Measurements from ENCODE around the gene ATP5PO. TPM values are rescaled to one million over a fixed set of nuclear protein-coding genes. Genes with fewer than 3 reads are reported as not detected.

The ATP5PO gene, protein sequence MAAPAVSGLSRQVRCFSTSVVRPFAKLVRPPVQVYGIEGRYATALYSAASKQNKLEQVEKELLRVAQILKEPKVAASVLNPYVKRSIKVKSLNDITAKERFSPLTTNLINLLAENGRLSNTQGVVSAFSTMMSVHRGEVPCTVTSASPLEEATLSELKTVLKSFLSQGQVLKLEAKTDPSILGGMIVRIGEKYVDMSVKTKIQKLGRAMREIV
- total RNA-seq = 168 and 176 TPM in 2 replicates

DNA sequence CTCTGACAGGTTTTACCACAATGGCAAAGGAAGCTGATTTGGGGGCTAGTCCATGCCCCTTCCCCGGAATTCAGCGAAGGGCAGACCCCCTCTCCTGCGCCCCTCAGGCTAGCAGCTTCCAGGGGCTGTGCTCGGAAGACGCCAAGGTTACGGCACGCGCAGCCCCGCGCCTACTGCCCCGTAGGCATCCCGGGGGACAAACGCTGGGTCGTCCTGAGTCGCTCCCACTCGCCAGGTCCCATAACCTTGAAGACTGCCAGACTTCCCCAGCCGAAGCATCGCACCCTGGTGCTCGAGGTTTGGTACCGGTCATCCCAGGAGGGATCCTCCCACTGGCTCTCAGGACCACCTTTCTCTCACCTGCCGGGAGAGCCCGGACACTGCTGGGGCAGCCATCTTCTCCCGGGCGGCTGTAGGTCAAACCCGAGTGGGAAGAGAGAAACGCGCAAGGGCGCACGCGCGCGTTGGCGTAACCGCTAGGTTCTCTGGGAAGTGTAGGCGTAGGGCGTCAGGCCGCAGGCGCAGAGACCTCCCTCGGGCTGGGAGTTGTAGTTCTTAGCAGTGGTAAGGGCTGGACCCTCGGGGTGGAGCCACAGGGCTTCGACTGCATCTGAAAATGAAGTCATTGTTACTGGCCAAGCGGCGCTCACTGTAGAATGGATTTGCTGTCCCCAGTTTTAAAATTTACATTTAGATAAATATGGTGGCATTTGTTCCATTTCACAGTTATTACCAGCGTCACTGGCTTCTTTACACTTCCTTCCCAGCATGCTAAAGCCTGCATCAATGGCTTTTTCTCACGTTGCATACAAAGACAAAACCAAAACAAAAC, at the start of gene ATP5PO:
Gene ATP5PO, minus strand, starts transcription at position 437 of the 832 bp plus-strand sequence. Its CDS starts 41 bp downstream, at position 396.
- Mint-ChIP-seq H3K4me1 (ENCODE audit: low read depth) (peaks cover 39% of the 10 kb centered on the region), H3K4me3 (peak within 1 kb of the TSS; percentile 99), H3K36me3 (ENCODE audit: low read depth) (peaks cover 23% of the 10 kb centered on the region), H3K9me3 (no peaks in the 10 kb centered on the region), H3K27me3 (ENCODE audit: insufficient read depth) (no peaks in the 10 kb centered on the region), H3K27ac (peak within 1 kb of the TSS; percentile 98)
- intact Hi-C loops (cut with micrococcal nuclease) = loop anchor here (1.0 to 5.0 kb wide), 7 partner anchors 32 to 700 kb away; partner anchors contain the start of genes CRYZL1 and RCAN1
- DNase-seq (ENCODE audit: low spot score) = peak; percentile 97

DNA sequence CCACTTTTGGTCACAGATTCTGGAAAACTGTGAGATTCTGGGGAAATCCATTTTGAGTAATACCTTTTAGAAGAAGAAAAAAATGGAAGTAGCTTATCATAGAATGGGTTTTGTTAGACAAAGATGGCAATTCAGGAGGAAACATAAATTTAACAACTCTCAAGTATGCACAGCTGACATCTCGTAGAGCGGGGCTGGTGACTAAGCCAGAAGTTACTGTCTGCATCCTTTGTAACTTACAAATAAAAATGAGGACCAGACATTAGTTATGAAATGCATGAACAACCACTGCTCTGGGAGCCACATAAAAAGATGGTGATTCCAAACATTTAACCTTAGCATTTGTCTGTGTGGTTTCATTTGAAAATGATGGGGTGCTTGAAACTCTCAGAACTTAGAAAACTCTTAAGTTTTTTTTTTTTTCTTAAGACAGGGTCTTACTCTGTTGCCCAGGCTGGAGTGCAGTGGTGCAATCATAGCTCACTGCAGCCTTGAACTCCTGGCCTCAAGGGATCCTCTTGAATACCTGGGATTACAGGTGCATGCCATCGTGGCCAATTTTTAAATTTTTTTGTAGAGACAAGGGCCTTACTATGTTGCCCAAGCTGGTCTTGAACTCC, 49.2 kb upstream of the ATP5PO start:
- H3K27ac Mint-ChIP-seq = no peak overlapping the region
- peaks cover 20% of the 10 kb centered on the region for H3K9me3 Mint-ChIP-seq
- no peak overlapping the region for H3K4me3 Mint-ChIP-seq
- DNase-seq (ENCODE audit: low spot score) = no peak
- intact Hi-C loops (cut with micrococcal nuclease) = no loop called here
- no peaks in the 10 kb centered on the region for H3K27me3 Mint-ChIP-seq (ENCODE audit: insufficient read depth)
- H3K36me3 Mint-ChIP-seq (ENCODE audit: low read depth) = peaks cover 51% of the 10 kb centered on the region
- H3K4me1 Mint-ChIP-seq (ENCODE audit: low read depth) = peaks cover 15% of the 10 kb centered on the region

DNA sequence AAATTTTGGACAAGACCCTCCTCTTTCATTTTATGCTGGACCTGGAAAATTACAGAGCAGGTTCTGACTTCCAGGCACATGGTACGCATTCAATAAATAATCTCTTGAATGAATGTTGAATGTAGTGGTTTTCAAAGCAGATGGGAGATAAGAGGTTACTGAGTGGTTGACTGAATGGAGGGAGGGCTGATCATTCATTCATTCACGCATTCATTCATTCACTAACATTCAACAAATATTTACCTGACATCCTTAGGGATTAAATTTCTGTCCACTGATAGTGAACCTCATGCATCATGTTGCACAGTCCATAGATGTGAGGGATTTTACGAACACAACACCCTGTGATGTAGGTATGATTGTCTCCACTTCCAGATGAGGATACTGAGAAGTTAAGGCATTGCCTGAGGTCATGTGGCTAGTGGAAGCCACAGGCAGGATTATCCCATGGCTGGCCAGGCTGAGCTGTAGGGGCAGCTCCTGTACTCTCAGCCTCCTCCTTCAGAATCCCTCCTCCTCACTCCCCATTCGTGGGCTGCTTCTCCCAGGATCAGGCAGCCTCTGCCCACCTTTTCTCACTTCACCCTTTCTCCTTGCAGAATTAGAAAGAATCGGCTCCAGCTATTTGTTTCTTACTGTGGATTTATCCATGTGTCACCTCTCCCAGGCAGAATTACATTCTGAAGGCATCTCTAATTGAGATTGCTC, 48.4 kb upstream of the ATP5PO start:
- H3K27me3 Mint-ChIP-seq (ENCODE audit: insufficient read depth) = no peaks in the 10 kb centered on the region
- intact Hi-C loops (cut with micrococcal nuclease) = no loop called here
- H3K4me3 Mint-ChIP-seq = no peak overlapping the region
- DNase-seq (ENCODE audit: low spot score) = no peak
- peaks cover 28% of the 10 kb centered on the region for H3K9me3 Mint-ChIP-seq
- peaks cover 13% of the 10 kb centered on the region for H3K4me1 Mint-ChIP-seq (ENCODE audit: low read depth)
- H3K27ac Mint-ChIP-seq = no peak overlapping the region
- peaks cover 51% of the 10 kb centered on the region for H3K36me3 Mint-ChIP-seq (ENCODE audit: low read depth)

DNA sequence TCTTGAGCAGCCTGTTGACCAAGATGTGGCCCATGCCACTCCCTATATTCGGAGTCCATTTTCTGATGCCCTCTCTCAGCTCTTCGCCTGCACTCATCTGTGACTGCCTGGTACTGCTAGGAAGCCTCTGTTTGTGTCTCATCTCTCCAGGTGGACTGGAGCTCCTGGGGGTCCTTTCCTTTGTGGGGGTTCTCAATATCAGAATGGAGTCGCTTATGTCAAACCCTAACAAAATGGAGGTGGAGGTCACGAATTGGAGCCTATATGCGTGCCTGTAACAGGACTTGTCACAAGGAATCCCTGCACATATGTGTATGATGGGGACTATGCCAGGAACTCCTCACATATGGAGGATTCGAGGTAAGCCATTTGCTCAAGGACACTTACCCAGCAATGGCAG, 46.7 kb upstream of the ATP5PO start:
- Mint-ChIP-seq H3K4me1 (ENCODE audit: low read depth) (peaks cover 13% of the 10 kb centered on the region), H3K27ac (no peak overlapping the region), H3K4me3 (no peak overlapping the region), H3K9me3 (peaks cover 36% of the 10 kb centered on the region), H3K36me3 (ENCODE audit: low read depth) (peaks cover 55% of the 10 kb centered on the region), H3K27me3 (ENCODE audit: insufficient read depth) (no peaks in the 10 kb centered on the region)
- intact Hi-C loops (cut with micrococcal nuclease) = no loop called here
- no peak for DNase-seq (ENCODE audit: low spot score)

DNA sequence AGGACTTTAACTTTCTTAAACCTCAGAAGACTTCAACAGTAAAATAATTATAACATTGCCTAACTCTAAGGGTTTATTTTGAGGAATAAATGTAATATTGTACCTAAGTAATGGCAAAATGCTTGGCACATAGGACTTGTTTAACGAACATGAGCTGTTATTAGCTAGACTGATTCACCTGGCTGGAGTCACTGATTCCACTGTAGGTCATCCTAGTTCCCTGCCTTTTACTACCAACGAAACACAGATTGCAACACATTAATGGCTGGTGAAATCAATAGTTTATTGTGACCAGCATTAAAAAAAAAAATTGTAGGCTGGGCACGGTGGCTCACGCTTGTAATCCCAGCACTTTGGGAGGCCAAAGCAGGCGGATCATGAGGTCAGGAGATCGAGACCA, 45.5 kb upstream of the ATP5PO start:
- H3K27me3 Mint-ChIP-seq (ENCODE audit: insufficient read depth) = no peaks in the 10 kb centered on the region
- H3K4me3 Mint-ChIP-seq = no peak overlapping the region
- intact Hi-C loops (cut with micrococcal nuclease) = no loop called here
- no peak for DNase-seq (ENCODE audit: low spot score)
- peaks cover 18% of the 10 kb centered on the region for H3K4me1 Mint-ChIP-seq (ENCODE audit: low read depth)
- H3K9me3 Mint-ChIP-seq = peaks cover 34% of the 10 kb centered on the region
- no peak overlapping the region for H3K27ac Mint-ChIP-seq
- H3K36me3 Mint-ChIP-seq (ENCODE audit: low read depth) = peaks cover 59% of the 10 kb centered on the region

DNA sequence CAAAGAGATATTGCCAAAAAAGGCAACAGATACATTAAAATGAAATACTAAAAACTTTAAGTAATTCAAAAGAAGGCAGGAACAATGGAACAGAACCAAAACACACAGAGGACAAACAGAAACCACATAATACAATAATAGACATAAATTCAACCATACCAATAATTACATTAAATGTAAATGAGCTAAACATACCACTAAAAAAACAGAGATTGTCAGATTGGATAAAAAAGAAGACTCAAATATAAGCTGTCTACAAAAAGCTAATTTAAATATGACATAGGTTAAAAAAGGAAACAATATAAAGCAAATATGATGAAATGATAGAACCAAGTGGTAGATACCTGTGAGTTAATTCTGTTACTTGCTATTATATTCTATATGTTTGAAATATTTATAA, 44.1 kb upstream of the ATP5PO start:
- no peak for DNase-seq (ENCODE audit: low spot score)
- H3K4me1 Mint-ChIP-seq (ENCODE audit: low read depth) = peaks cover 31% of the 10 kb centered on the region
- peaks cover 34% of the 10 kb centered on the region for H3K9me3 Mint-ChIP-seq
- no peak overlapping the region for H3K4me3 Mint-ChIP-seq
- intact Hi-C loops (cut with micrococcal nuclease) = no loop called here
- no peaks in the 10 kb centered on the region for H3K27me3 Mint-ChIP-seq (ENCODE audit: insufficient read depth)
- H3K36me3 Mint-ChIP-seq (ENCODE audit: low read depth) = peaks cover 59% of the 10 kb centered on the region
- no peak overlapping the region for H3K27ac Mint-ChIP-seq

DNA sequence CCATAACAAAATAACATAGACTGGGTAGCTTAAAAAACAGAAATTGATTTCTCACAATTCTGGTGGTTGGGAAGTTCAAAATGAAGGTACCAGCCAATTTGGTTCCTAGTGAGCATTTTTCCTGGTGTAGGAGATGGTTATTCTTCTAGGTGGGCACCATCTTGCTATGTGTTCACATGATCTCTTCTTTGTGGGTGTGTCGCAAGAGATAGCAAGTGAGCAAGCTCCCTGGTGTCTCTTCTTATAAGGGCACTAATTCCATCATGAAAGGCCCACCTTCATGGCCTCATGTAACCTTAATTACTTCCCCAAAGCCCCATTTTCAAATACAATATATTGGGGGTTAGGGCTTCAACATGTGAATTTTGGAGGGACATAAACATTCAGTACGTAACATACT, 38.8 kb upstream of the ATP5PO start:
- H3K27me3 Mint-ChIP-seq (ENCODE audit: insufficient read depth) = no peaks in the 10 kb centered on the region
- DNase-seq (ENCODE audit: low spot score) = no peak
- peaks cover 31% of the 10 kb centered on the region for H3K36me3 Mint-ChIP-seq (ENCODE audit: low read depth)
- no peak overlapping the region for H3K4me3 Mint-ChIP-seq
- peaks cover 53% of the 10 kb centered on the region for H3K4me1 Mint-ChIP-seq (ENCODE audit: low read depth)
- peaks cover 17% of the 10 kb centered on the region for H3K9me3 Mint-ChIP-seq
- no peak overlapping the region for H3K27ac Mint-ChIP-seq
- intact Hi-C loops (cut with micrococcal nuclease) = no loop called here

DNA sequence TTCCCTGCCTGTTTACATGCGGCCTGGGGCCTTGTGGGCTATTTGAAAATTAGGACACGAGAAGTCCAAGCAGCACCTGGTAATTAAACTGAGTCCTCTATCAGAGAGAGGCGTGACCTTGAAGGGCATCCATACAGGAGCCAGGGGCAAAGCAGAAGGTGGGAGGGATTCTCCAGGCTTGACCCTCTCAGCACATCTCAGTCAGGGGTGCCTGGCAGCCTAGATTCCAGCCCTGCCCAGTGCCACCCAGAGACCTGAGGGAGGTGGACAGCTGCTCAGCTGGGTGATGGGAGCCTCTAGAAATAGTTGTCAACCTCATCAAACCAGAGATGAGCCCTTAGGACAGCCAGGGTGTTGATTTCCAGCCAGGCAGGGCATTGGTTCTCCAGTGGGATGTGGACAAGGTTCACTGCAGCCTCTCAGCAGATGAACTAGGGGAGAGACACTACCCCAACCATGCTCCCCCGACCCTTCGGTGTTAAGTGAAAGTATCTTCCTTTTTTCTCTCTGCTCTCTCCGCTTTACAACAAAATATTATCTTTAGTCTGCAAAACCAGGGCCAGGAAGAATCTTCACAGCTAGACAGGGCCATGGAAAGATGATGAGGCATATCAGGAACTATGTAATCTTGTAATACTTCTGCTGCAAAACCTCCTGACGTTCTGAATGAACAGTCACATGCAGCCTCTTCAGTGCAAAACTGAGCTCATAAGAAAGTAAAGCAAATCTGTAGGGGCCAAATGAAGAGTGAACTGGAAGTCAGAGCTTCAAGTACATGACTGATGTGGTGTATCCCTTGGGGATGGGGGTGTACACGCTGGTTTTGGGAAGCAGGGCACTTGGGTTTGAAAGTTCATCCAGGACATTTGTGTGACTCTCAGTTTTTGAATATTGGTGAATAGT, 35.9 kb upstream of the ATP5PO start:
- intact Hi-C loops (cut with micrococcal nuclease) = no loop called here
- no peak for DNase-seq (ENCODE audit: low spot score)
- Mint-ChIP-seq H3K9me3 (no peaks in the 10 kb centered on the region), H3K4me3 (peak overlapping the region; percentile 78), H3K27me3 (ENCODE audit: insufficient read depth) (peaks cover 4% of the 10 kb centered on the region), H3K36me3 (ENCODE audit: low read depth) (peaks cover 25% of the 10 kb centered on the region), H3K27ac (peak overlapping the region; percentile 87), H3K4me1 (ENCODE audit: low read depth) (peaks cover 76% of the 10 kb centered on the region)

DNA sequence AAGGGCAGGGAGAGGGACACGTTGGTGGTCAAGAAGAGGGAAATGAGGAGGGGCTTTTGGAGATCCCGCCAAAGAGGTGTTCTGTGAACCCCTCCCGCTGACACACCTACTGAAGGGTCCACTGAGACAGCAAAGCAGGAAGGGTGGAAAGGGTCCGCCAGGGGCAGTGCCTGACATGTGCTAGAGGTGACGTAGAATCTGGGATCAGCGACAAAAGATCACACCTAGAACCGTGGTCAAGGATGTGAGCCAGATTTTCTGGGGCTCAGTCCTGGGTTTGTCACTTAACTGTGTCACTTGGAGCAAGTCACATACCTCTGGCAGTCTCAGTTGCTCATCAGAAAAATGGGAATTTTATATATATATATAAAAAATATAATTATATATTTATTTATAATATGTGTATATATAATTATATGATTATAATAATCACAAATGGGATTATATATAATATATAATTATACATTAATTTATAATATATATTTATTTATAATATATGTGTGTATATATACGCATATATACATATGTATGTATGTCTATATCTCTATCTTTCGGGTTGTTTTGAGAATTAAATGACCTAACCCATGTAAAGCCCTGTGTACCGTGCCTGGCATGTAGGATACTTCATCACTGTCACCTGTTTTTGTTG, 35.0 kb upstream of the ATP5PO start:
- Mint-ChIP-seq H3K4me1 (ENCODE audit: low read depth) (peaks cover 76% of the 10 kb centered on the region), H3K9me3 (no peaks in the 10 kb centered on the region), H3K27ac (peak overlapping the region; percentile 97), H3K4me3 (peak overlapping the region; percentile 78), H3K27me3 (ENCODE audit: insufficient read depth) (peaks cover 4% of the 10 kb centered on the region), H3K36me3 (ENCODE audit: low read depth) (peaks cover 29% of the 10 kb centered on the region)
- no peak for DNase-seq (ENCODE audit: low spot score)
- intact Hi-C loops (cut with micrococcal nuclease) = no loop called here

DNA sequence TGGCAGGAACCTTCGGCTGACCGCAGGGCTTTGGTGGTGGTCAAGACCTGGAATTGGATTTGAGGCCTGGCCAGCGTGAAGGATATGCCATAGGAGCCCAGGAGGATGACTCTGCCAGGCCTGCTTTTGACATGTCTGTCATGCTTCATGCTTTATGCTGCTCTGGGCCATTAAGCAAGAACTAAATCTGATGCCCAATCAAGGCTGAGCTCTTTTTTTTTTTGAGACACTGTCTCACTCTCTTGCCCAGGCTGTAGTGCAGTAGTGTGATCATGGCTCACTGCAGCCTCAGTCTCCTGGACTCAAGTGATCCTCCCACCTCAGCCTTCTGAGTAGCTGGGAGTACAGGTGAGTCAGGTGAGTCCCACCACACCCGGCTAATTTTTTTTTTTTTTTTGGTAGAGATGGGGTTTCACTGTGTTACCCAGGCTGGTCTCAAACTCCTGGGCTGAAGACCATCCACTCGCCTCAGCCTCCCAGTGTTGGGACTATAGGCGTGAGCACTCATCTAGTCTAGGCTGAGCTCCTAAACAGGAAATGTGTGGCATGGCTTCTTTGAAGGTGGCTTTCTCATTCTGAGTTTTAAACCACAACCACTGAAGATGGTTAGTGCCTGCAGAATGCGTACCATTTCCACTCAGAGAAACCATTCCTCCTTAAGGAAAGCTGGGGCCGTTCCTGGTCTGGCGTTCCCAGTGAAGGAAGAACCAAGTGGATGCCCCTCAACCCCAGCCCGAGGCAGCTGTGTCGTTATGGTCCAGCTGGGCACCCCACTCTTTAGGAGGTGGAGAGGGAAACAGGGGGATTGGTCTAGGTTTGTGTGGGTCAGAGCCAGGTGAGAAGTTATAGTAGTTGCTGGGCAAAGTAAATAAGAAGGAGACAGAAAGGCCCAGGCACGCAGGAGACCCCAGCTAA, 34.2 kb upstream of the ATP5PO start:
- peak overlapping the region; percentile 97 for H3K27ac Mint-ChIP-seq
- DNase-seq (ENCODE audit: low spot score) = peak; percentile 70
- H3K4me1 Mint-ChIP-seq (ENCODE audit: low read depth) = peaks cover 73% of the 10 kb centered on the region
- intact Hi-C loops (cut with micrococcal nuclease) = loop anchor here (1.0 to 10.0 kb wide), 2 partner anchors 241 to 1015 kb away; no protein-coding TSS in a partner anchor
- peak overlapping the region; percentile 78 for H3K4me3 Mint-ChIP-seq
- peaks cover 4% of the 10 kb centered on the region for H3K27me3 Mint-ChIP-seq (ENCODE audit: insufficient read depth)
- peaks cover 4% of the 10 kb centered on the region for H3K9me3 Mint-ChIP-seq
- peaks cover 33% of the 10 kb centered on the region for H3K36me3 Mint-ChIP-seq (ENCODE audit: low read depth)
